Osteocyte (in vitro differentiated cells): Measurements from ENCODE around the gene PSMB9. TPM values are rescaled to one million over a fixed set of nuclear protein-coding genes. Genes with fewer than 3 reads are reported as not detected.
A peak's percentile ranks its signal among the peaks of the same experiment; 100 is the strongest.
"Not testable (repeated sequence)": the region's sequence is repeated elsewhere in the genome, so short reads cannot be mapped to it uniquely, and the experiment has no call there.

Source experiments
- DNase-seq: peaks from one replicate; pipeline ENCODE4 v3.0.0; 2021; ENCODE audit warnings: mixed read lengths; ENCODE audit not compliant: unreplicated experiment; ENCODE audit errors: extremely low spot score
- H3K27ac Mint-ChIP-seq: one replicate; pipeline ENCODE4 v1.8.0; 2021; ENCODE audit warnings: mild to moderate bottlenecking, mixed read lengths; ENCODE audit not compliant: unreplicated experiment
- H3K27me3 Mint-ChIP-seq: one replicate; pipeline ENCODE4 v1.8.0; 2021; ENCODE audit warnings: mixed read lengths; ENCODE audit not compliant: unreplicated experiment
- H3K36me3 Mint-ChIP-seq: one replicate; pipeline ENCODE4 v1.8.0; 2021; ENCODE audit warnings: mixed read lengths; ENCODE audit not compliant: unreplicated experiment
- H3K4me1 Mint-ChIP-seq: one replicate; pipeline ENCODE4 v1.8.0; 2021; ENCODE audit warnings: mixed read lengths; ENCODE audit not compliant: unreplicated experiment
- H3K4me3 Mint-ChIP-seq: one replicate; pipeline ENCODE4 v1.8.0; 2021; ENCODE audit warnings: mild to moderate bottlenecking, moderate library complexity, mixed read lengths; ENCODE audit not compliant: unreplicated experiment
- H3K9me3 Mint-ChIP-seq: one replicate; pipeline ENCODE4 v1.8.0; 2021; ENCODE audit warnings: mixed read lengths; ENCODE audit not compliant: unreplicated experiment
- long read RNA-seq: library from polyadenylated mRNA; unstranded; transcript quantifications from one replicate; pipeline ENCODE4 v2.0.0, GENCODE V29; 2021
- total RNA-seq: library from RNA; stranded (reverse); gene quantifications from 2 replicates; pipeline ENCODE4 v1.2.1, GENCODE V29; 2021
- TF ChIP-seq, protein P1 (sequence below): fragments of 200-600 bp; sonication (generic); IDR thresholded peaks from 2 replicates; pipeline ENCODE4 v1.5.0; 2021; ENCODE audit warnings: antibody characterized with exemption, mild to moderate bottlenecking, moderate library complexity

Gene PSMB9
- 20.8 and 26.2 TPM in 2 replicates for total RNA-seq
- long read RNA-seq, transcript PSMB9-207 (6 exons, 782 nt), result major isoform, 16 of 20 reads
- long read RNA-seq, partial matches to known transcripts, result 3 of 20 reads
- long read RNA-seq, other reads (novel, unspliced or antisense), result 1 of 20 reads

- TF ChIP-seq, protein P1, sequence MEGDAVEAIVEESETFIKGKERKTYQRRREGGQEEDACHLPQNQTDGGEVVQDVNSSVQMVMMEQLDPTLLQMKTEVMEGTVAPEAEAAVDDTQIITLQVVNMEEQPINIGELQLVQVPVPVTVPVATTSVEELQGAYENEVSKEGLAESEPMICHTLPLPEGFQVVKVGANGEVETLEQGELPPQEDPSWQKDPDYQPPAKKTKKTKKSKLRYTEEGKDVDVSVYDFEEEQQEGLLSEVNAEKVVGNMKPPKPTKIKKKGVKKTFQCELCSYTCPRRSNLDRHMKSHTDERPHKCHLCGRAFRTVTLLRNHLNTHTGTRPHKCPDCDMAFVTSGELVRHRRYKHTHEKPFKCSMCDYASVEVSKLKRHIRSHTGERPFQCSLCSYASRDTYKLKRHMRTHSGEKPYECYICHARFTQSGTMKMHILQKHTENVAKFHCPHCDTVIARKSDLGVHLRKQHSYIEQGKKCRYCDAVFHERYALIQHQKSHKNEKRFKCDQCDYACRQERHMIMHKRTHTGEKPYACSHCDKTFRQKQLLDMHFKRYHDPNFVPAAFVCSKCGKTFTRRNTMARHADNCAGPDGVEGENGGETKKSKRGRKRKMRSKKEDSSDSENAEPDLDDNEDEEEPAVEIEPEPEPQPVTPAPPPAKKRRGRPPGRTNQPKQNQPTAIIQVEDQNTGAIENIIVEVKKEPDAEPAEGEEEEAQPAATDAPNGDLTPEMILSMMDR, result peak; percentile 82
- Mint-ChIP-seq H3K27me3 (no peaks in the 10 kb centered on the region), H3K36me3 (peaks cover 25% of the 10 kb centered on the region), H3K9me3 (no peaks in the 10 kb centered on the region), H3K4me3 (peak within 1 kb of the TSS; percentile 92), H3K4me1 (peaks cover 32% of the 10 kb centered on the region), H3K27ac (peak within 1 kb of the TSS; percentile 100)
- DNase-seq, result peak; percentile 97
These were observed at the start of gene PSMB9, which contains the start of gene TAP1 for GRCh38 chr6:32853541-32854375. Gene PSMB9 (plus strand): TSS chr6:32854192. CDS start chr6:32854230, 38 bp downstream. Gene TAP1 (minus strand): TSS chr6:32853704. CDS start chr6:32853636, 68 bp downstream.

GRCh38 chr6:32805404-32805803 lies 48.6 kb upstream of the PSMB9 start:
- H3K27ac Mint-ChIP-seq, H3K36me3 Mint-ChIP-seq, DNase-seq, H3K4me3 Mint-ChIP-seq, H3K4me1 Mint-ChIP-seq, H3K9me3 Mint-ChIP-seq: not testable (repeated sequence)
- peaks cover 71% of the 10 kb centered on the region for H3K27me3 Mint-ChIP-seq

- TF ChIP-seq, protein P1, result no peak
- no peaks in the 10 kb centered on the region for H3K9me3 Mint-ChIP-seq
- H3K4me3 Mint-ChIP-seq, result no peak overlapping the region
- no peak for DNase-seq
- peaks cover 60% of the 10 kb centered on the region for H3K27me3 Mint-ChIP-seq
- peaks cover 7% of the 10 kb centered on the region for H3K4me1 Mint-ChIP-seq
- peaks cover 1% of the 10 kb centered on the region for H3K36me3 Mint-ChIP-seq
- no peak overlapping the region for H3K27ac Mint-ChIP-seq
These were observed 46.9 kb upstream of the PSMB9 start for GRCh38 chr6:32807020-32807580.

GRCh38 chr6:32809171-32809570 lies 44.8 kb upstream of the PSMB9 start:
- Mint-ChIP-seq H3K9me3 (no peaks in the 10 kb centered on the region), H3K27me3 (peaks cover 56% of the 10 kb centered on the region), H3K27ac (no peak overlapping the region), H3K4me1 (peaks cover 7% of the 10 kb centered on the region), H3K36me3 (peaks cover 1% of the 10 kb centered on the region), H3K4me3 (no peak overlapping the region)
- no peak for DNase-seq
- TF ChIP-seq, protein P1, result no peak

- Mint-ChIP-seq H3K9me3 (no peaks in the 10 kb centered on the region), H3K4me3 (no peak overlapping the region), H3K4me1 (peaks cover 5% of the 10 kb centered on the region), H3K27me3 (peaks cover 57% of the 10 kb centered on the region), H3K27ac (no peak overlapping the region), H3K36me3 (no peaks in the 10 kb centered on the region)
- no peak for DNase-seq
- TF ChIP-seq, protein P1, result no peak
These were observed 39.8 kb upstream of the PSMB9 start for GRCh38 chr6:32814145-32814544.
